Transverse colon (tissue), 4 donors: ENCODE measurements around the gene GLRX. TPM values are rescaled to one million over a fixed set of nuclear protein-coding genes. Genes with fewer than 3 reads are reported as not detected.

Source experiments
- DNase-seq: peaks from one replicate; pipeline ENCODE4 v3.0.0-alpha.2; 2019
- H3K27ac ChIP-seq, 4 donors: fragments of 200-600 bp; sonication (generic); 2 replicates each; pipeline ENCODE4 v1.5.1; 2016 to 2018; ENCODE audit warnings: inconsistent platforms in 4 of 4
- H3K27me3 ChIP-seq: fragments of 200-600 bp; sonication (generic); 2 replicates; pipeline ENCODE4 v1.5.1; 2017; ENCODE audit warnings: inconsistent platforms
- H3K36me3 ChIP-seq, 4 donors: fragments of 200-600 bp; sonication (generic); 2 replicates each; pipeline ENCODE4 v1.5.1; 2017 to 2019; ENCODE audit warnings: inconsistent platforms in 4 of 4
- H3K4me1 ChIP-seq, 4 donors: fragments of 200-600 bp; sonication (generic); 2 replicates each; pipeline ENCODE4 v1.5.1; 2017 to 2020; ENCODE audit warnings: inconsistent platforms in 4 of 4
- H3K4me3 ChIP-seq, 4 donors: fragments of 200-600 bp; sonication (generic); 1 replicate in 1 of 4; 2 replicates in 3 of 4; pipeline versions ENCODE4 v1.5.1 to v1.6.1; 2017 to 2019; ENCODE audit warnings: inconsistent platforms in 4 of 4
- H3K9me3 ChIP-seq, 2 donors: fragments of 200-600 bp; sonication (generic); 2 replicates each; pipeline ENCODE4 v1.5.1; 2017 to 2019; ENCODE audit warnings: inconsistent platforms in 2 of 2
- EP300 ChIP-seq: sonication (generic); formaldehyde crosslinking; IDR thresholded peaks from one replicate; pipeline ENCODE4 v1.6.1; 2017; ENCODE audit warnings: antibody characterized with exemption, low read depth
- POLR2A ChIP-seq: fragments of 450-650 bp; IDR thresholded peaks from one replicate; pipeline ENCODE4 v1.6.1; 2016; ENCODE audit warnings: antibody characterized with exemption, mild to moderate bottlenecking, moderate library complexity
- POLR2AphosphoS5 ChIP-seq, 3 donors: sonication (generic); formaldehyde crosslinking; IDR thresholded peaks; one replicate each; pipeline ENCODE4 v1.6.1; 2016; ENCODE audit warnings: antibody characterized with exemption in 3 of 3
- WGBS, 2 donors: methylation state at CpG; one replicate each; pipeline ENCODE4 v1.1.5; 2018; ENCODE audit warnings: low coverage in 1 of 2; 5-methylcytosine and 5-hydroxymethylcytosine counted together
- in situ Hi-C, 4 donors: fragments of 200-750 bp; cut with MboI; loops; one replicate each; pipeline versions ENCODE4 v1.15.0 to v1.15.1; 2017; ENCODE audit warnings: low sequenced_read_pairs in 3 of 4, low pct_ligation_motif_present in 1 of 4, low pct_unique_long_range_greater_than_20kb in 1 of 4
- intact Hi-C: fragments of 100-400 bp; cut with DNase I; formaldehyde crosslinking; loops from one replicate; pipeline ENCODE4 v1.15.1; 2023; ENCODE audit warnings: low total_unique reads
- total RNA-seq, 4 donors: library from RNA; depleted of rRNA; stranded (reverse); fragments of >200 nt; gene quantifications; one replicate each; pipeline ENCODE4 v1.1.0, GENCODE V29; 2016
- TF ChIP-seq, protein P1 (sequence below), 5 experiments: fragments of 200-600 bp in 3 of 5; fragments of 450-650 bp in 2 of 5; sonication (generic) in 3 of 5; IDR thresholded peaks; 1 replicate in 2 of 5; 2 replicates in 3 of 5; pipeline ENCODE4 v1.5.1; 2016 to 2017; ENCODE audit warnings: antibody characterized with exemption in 5 of 5, inconsistent platforms in 3 of 5, mild to moderate bottlenecking in 2 of 5, moderate library complexity in 1 of 5

Gene GLRX
- total RNA-seq, 4 donors from 2014 or later, result 50.5 to 112 (median 64.4) TPM

DNA sequence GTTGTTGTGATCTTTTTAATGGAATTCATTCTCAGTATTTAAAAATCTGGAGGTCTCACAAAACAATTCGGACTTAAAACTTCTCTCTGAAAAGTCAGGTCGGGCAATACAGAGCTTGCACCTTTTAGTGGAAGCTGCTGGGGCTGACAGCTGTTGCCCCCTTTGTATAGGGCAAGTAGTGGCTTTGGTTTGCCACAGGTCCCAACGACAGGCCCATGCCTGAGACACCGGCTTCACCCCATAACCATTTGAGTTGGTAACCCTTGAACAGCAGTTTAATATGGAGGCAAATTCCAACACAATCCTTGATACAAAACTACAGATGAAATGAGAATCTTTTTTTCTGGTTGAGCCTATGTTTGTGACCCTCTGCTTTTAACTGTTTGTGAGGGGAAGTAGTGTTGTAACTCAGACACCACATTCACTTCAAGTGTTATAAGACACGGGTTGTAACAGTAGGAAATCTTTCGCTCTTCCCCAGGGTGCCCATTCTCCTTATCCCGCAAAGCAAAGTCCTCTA lies 752 bp upstream of the GLRX start:
- no peaks in the 10 kb centered on the region for H3K27me3 ChIP-seq
- H3K36me3 ChIP-seq, result no peaks in the 10 kb centered on the region
- no peak for DNase-seq
- TF ChIP-seq, protein P1, sequence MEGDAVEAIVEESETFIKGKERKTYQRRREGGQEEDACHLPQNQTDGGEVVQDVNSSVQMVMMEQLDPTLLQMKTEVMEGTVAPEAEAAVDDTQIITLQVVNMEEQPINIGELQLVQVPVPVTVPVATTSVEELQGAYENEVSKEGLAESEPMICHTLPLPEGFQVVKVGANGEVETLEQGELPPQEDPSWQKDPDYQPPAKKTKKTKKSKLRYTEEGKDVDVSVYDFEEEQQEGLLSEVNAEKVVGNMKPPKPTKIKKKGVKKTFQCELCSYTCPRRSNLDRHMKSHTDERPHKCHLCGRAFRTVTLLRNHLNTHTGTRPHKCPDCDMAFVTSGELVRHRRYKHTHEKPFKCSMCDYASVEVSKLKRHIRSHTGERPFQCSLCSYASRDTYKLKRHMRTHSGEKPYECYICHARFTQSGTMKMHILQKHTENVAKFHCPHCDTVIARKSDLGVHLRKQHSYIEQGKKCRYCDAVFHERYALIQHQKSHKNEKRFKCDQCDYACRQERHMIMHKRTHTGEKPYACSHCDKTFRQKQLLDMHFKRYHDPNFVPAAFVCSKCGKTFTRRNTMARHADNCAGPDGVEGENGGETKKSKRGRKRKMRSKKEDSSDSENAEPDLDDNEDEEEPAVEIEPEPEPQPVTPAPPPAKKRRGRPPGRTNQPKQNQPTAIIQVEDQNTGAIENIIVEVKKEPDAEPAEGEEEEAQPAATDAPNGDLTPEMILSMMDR (IDR thresholded peaks at IDR 0.05), result no peak
- TF ChIP-seq POLR2A, result no peak
- TF ChIP-seq POLR2AphosphoS5 (IDR thresholded peaks at IDR 0.05), result no peak
- no peak for TF ChIP-seq EP300
- H3K4me1 ChIP-seq, result peaks cover 16 to 80% (median 60%) of the 10 kb centered on the region in 4 donors
- in situ Hi-C loops (no loop called here), intact Hi-C loops (no loop called here)
- H3K9me3 ChIP-seq, result no peaks in the 10 kb centered on the region
- peak overlapping the region in 3 of 4 donors; percentile 59 to 70 (median 60) for H3K4me3 ChIP-seq
- peak overlapping the region; percentile 92 to 94 (median 93) for H3K27ac ChIP-seq
- 37 to 43% methylated on average over 3 to 7 of the region's 7 CpGs for WGBS, 2 donors

DNA sequence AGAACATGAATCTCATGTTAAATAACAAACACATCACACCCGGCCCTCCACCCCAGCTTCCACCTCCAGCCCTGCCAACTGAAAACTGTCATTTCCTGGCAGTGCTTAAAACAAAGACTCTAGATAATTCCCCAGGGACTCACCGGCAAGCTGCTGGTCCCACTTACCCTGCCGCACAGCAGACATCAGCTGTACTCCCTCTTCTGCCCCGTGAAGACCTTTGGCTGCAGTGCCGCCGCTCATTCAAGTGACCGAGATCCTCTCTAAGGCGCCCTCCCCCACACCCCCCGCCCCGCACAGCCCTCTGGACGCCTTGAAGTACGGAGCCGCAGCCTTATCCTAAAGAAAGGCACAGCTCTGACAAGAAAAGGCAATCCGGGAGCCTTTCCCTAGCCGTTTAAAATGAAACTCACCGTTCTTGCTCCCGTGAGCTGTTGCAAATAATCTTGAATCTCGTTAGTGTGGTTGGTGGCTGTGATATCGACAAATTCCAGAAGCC lies 434 bp downstream of the GLRX start:
- Histone ChIP-seq H3K9me3 (no peaks in the 10 kb centered on the region), H3K4me1 (peaks cover 25 to 82% (median 62%) of the 10 kb centered on the region in 4 donors), H3K27me3 (no peaks in the 10 kb centered on the region), H3K4me3 (peak overlapping the region; percentile 59 to 70 (median 60)), H3K27ac (peak overlapping the region; percentile 92 to 94 (median 93)), H3K36me3 (no peaks in the 10 kb centered on the region)
- in situ Hi-C loops (no loop called here), intact Hi-C loops (no loop called here)
- DNase-seq, result peak; percentile 70
- 0% methylated on average over 3 to 19 of the region's 19 CpGs for WGBS, 2 donors
- TF ChIP-seq EP300, result no peak
- TF ChIP-seq, protein P1 (IDR thresholded peaks at IDR 0.05), result no peak
- TF ChIP-seq POLR2A, result no peak
- TF ChIP-seq POLR2AphosphoS5 (IDR thresholded peaks at IDR 0.05), result peak in 1 of 3 donors; percentile 32

DNA sequence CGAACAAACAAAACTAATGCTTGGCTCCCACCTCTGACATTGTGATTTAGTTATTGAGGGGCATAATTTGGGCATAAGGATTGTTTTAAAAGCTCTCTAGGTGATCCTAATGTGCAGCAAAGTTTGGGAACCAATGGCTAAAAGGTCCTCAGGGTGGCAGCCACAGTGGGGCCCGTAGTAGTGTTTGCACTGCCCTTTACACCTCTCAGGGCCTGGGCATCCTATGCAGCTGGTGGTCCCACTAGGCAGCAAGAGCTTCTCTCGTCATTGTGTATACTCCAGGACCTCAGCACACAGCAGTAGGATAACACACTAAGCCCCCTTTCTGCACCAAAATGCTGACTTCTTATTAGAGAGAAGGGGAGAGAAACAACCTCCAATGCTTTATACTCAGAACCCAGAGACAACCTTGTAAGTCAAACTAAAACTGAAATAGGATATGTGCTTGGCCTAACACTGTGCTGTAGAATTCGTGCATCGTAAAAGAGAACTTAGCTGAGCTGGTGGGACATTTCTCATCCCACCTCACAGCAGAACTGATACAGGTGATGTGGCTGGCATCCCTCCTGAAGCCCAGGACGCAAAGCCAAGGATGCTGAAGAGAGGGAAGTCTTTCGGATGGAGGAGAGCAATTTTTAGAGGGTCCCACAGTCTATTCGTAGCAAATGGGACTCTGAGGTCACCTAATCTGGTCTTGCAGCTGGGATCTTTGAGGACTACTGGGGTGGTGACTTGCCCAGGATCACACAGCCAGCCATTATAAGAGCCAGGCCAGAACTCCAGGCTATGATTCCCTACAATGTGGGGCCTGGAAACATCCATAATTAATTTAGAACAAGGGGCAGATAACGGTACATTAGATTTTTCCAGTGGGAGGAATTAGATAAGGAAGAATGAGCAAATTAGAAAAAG lies 1.2 kb downstream of the GLRX start:
- in situ Hi-C loops (no loop called here), intact Hi-C loops (no loop called here)

More for the DNA sequence above, 1.2 kb downstream of the GLRX start:
- no peaks in the 10 kb centered on the region for H3K36me3 ChIP-seq
- TF ChIP-seq, protein P1 (IDR thresholded peaks at IDR 0.05), result no peak
- no peak for TF ChIP-seq POLR2A
- TF ChIP-seq EP300, result no peak
- TF ChIP-seq POLR2AphosphoS5 (IDR thresholded peaks at IDR 0.05), result no peak
- 37 to 80% methylated on average over 1 to 9 of the region's 9 CpGs for WGBS, 2 donors
- no peak for DNase-seq
- H3K9me3 ChIP-seq, result no peaks in the 10 kb centered on the region
- peaks cover 28 to 81% (median 63%) of the 10 kb centered on the region in 4 donors for H3K4me1 ChIP-seq
- peak overlapping the region; percentile 59 to 70 (median 60) for H3K4me3 ChIP-seq
- no peaks in the 10 kb centered on the region for H3K27me3 ChIP-seq
- peak overlapping the region; percentile 92 to 94 (median 93) for H3K27ac ChIP-seq
